ENCODE data around the gene MAVS.
"Not testable (repeated sequence)": the region's sequence is repeated elsewhere in the genome, so short reads cannot be mapped to it uniquely, and the experiment has no call there.

The MAVS gene

GRCh38 chr20:3857405-3857804 is 10.8 kb downstream of the MAVS start:
- DNase-seq = no peak

GRCh38 chr20:3858689-3859088 is 12.1 kb downstream of the MAVS start:
- no peak for DNase-seq

- no peak for DNase-seq
Observed at GRCh38 chr20:3861191-3861590, 14.6 kb downstream of the MAVS start.

GRCh38 chr20:3862333-3862732 is 15.7 kb downstream of the MAVS start:
- DNase-seq = no peak

- DNase-seq = no peak
Observed at GRCh38 chr20:3863317-3863716, 16.7 kb downstream of the MAVS start.

- DNase-seq = no peak
Observed at GRCh38 chr20:3864518-3864917, 17.9 kb downstream of the MAVS start.

DNA sequence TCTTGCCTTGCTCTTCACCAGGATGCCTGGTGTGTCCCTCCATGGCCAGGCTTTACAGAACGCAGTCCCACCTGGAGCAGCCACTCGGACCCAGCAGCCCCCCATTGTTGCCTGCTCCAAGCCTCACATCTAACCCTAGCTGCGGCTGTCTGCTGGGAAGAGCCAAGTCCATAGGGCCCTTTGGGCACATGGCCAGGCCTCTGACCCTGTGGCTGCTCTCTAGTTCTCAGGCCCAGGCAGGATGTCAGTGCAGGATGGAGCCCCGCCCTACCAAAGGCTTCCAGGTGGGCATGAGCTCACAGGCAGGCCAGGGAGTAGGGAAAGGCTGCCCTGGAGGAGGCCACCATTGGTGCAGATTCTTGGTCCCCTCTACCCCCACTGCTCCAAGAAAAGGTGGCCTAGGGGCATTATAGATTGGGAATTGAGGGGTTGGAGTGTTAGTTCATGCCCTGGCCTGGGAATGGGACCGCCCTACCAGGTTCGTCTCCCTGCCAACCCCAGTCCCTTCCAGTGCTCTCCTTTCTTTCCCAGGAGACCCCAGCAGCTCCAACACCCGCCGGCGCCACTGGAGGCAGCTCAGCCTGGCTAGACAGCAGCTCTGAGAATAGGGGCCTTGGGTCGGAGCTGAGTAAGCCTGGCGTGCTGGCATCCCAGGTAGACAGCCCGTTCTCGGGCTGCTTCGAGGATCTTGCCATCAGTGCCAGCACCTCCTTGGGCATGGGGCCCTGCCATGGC is 18.7 kb downstream of the MAVS start:
- DNase-seq = no peak

- DNase-seq = no peak
Observed at GRCh38 chr20:3865887-3866407, 19.3 kb downstream of the MAVS start.

GRCh38 chr20:3866464-3866863 is 19.8 kb downstream of the MAVS start:
- no peak for DNase-seq

DNA sequence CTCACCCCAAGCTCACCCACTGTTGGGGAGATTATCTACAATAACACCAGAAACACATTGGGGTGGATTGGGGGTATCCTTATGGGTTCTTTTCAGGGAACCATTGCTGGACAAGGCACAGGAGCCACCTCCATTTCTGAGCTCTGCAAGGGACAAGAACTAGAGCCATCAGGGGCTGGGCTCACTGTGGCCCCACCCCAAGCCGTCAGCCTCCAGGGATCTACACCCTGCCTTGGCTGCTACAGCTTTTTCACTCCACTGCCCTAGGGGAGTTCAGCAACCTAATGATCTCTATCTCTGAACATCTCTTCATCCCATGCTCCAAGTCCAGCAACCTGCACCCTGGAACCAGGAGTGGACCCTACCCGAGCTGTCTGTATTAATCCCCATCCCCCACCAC is 21.2 kb downstream of the MAVS start:
- DNase-seq = no peak

GRCh38 chr20:3869839-3870634 is 23.4 kb downstream of the MAVS start:
- DNase-seq = no peak

DNA sequence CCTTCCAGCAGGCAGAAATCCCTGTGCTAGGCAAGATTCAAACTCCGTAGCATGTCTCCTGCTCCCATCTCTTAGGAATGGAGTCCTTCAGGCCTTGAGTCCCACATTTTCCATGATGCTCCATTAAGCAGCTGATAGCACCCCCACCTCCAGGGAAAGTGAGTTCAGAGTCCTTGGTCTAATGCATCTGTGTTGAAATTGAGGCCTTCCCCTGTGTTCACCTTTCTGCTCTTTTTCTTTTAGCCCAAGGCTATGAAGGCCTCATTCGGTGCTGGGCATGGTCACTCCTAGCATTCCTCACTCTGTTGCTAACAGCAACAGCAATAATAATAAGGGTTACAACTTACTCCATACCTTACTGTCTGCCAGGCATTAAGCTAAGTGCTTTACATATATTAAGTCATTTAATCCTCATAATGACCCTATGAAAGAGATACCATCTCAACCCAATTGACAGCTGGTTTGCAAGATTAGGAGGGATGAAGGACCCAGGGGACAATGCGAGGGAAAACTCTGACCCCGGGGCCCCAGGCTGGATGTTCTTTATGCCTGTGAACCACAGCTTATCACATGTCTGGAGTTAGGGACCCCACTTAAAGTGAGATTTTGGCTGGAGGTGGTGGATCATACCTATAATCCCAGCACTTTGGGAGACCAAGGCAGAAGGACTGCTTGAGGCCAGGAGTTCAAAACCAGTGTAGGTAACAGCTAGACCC is 25.1 kb downstream of the MAVS start:
- no peak for DNase-seq

DNA sequence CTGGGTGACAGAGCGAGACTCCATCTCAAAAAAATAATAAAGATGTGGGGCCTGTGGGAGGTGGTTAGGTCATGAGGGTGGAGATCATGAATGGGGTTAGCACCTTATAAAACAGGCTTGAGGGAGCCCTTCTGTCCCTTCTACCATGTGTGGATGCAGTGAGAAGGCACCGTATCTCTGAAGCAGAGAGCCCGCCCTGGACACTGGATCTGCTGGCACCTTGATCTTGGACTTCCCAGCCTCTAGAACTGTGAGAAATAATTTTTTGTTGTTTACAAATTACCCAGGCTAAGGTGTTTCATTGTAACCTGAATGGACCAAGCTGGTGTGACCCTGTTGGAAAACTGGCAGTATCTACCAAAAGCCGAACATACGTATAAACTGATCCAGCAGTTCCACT is 26.9 kb downstream of the MAVS start:
- no peak for DNase-seq

DNA sequence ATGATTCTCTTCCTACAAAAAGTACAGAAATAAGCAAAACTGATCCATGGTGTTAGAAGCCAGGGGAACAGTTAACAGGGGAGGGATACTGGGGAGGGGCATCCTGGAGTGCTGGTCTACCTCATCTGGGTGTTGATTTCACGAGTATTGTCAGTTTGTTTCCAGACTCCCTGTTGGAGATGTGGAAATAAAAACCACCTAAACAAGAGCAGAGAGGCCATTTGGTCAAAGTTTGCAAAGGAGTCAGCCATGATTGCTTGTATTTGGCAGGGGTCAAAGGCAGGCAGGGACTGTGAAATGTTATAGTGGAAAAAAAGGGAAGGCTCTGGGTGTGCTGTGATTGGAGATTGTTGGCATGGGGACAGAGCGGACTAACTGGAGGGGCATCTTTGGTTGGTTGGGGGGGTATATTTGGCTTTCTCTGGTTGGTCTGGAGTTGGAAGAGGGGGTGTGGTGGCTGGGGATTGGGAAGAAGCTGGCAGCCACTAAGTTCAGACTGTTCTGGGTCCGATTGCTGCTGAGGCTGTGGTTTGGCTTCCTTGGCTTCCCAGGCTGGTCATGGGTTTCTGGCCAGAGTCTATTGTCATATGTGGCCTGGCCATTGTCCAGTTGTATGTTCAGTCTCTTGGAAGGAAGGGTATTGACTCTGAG is 27.7 kb downstream of the MAVS start:
- DNase-seq = no peak

GRCh38 chr20:3875378-3875974 is 28.8 kb downstream of the MAVS start:
- DNase-seq = no peak

- DNase-seq = no peak
Observed at GRCh38 chr20:3876000-3876399, 29.4 kb downstream of the MAVS start.

DNA sequence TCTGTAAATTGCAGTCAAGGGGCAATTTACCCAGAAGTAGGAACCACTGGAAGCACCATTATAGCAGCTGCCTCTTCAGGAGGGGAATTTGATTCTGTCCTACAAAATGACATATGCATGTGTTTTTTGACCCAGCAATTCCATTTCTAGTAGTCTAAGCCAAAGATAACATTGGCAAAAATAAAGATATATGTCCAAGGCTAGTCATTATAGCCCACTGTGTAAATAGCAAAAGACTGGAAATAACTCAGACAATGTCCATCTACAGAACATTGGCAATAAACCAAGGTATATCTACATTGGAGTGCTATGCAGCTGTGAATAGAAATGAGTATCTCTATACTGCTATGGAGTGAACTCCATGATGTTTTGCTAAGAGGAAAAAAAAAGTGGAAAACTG is 30.0 kb downstream of the MAVS start:
- DNase-seq = no peak

GRCh38 chr20:3878921-3879274 is 32.3 kb downstream of the MAVS start:
- not testable (repeated sequence) for DNase-seq

GRCh38 chr20:3885715-3886114 is 39.1 kb downstream of the MAVS start:
- no peak for DNase-seq

DNA sequence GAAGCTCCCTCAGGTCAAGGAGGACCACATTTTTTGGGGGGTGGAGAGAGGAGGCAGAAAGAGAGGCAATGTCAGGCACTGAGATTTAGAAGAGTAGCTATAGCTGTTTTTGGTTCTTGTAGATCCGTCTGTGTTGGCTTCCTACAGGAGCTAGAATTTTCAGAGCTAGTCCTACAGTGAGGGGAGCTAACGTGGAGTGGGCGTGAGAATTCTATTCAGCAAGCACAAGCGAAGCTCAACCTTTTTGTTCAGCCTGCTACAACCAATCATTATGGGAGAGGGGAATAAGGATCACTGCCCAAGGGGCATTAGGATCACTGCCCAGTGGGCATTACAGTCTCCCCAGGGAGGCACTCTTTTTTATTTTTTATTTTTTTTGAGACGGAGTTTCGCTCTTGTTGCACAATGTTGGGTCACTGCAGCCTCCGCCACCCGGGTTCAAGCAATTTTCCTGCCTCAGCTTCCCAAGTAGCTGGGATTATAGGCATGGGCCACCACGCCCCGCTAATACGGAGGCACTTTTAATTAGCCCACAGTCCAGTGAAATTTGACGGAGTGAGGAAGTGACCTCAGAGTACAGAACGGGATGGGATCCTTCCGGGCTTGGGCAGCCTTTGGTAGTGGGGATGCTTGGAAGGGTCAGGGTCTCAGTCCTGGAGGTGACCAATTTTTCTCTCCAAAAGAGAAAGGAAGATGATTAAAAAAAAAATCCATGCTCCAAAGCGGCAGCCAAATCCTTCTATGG is 41.4 kb downstream of the MAVS start:
- DNase-seq = no peak

GRCh38 chr20:3888622-3889488 is 42.2 kb downstream of the MAVS start, which contains the start of gene PANK2:
PANK2 (plus strand) TSS chr20:3889387.
- DNase-seq = peak; percentile 92 to 98

Measured in NCI-H187 (cell line).